HepG2 (cell line): Measurements from ENCODE around the gene CGREF1. TPM values are rescaled to one million over a fixed set of nuclear protein-coding genes. Genes with fewer than 3 reads are reported as not detected.

ENCODE experiments used
- DBP ChIP-seq: sonication (generic); formaldehyde crosslinking; IDR thresholded peaks from 2 replicates; pipeline ENCODE4 v1.4.0; 2020; ENCODE audit warnings: missing genetic modification reagents; ENCODE audit errors: not compliant biosample characterization
- DPF2 ChIP-seq: sonication (generic); formaldehyde crosslinking; IDR thresholded peaks from 2 replicates; pipeline ENCODE4 v1.4.0; 2020; ENCODE audit warnings: mild to moderate bottlenecking, low read depth, missing genetic modification reagents, borderline replicate concordance
- NFRKB ChIP-seq: fragments of 450-650 bp; IDR thresholded peaks from 2 replicates; pipeline ENCODE4 v1.6.1; 2017
- NPAS2 ChIP-seq: sonication (generic); formaldehyde crosslinking; IDR thresholded peaks from 2 replicates; pipeline ENCODE4 v1.8.0; 2022; ENCODE audit warnings: mild to moderate bottlenecking, missing genetic modification reagents, borderline replicate concordance
- PHB2 ChIP-seq: fragments of 450-650 bp; IDR thresholded peaks from 2 replicates; pipeline ENCODE4 v1.6.1; 2018; ENCODE audit not compliant: partially characterized antibody
- PHF20 ChIP-seq: sonication (generic); formaldehyde crosslinking; IDR thresholded peaks from 2 replicates; pipeline ENCODE4 v1.5.0; 2020; ENCODE audit warnings: mild to moderate bottlenecking, missing genetic modification reagents
- PLRG1 ChIP-seq: fragments of 450-650 bp; conservative IDR thresholded peaks from 2 replicates; pipeline ENCODE4 v1.6.1; 2016
- SALL2 ChIP-seq: sonication (generic); formaldehyde crosslinking; IDR thresholded peaks from 2 replicates; pipeline ENCODE4 v1.8.1; 2023; ENCODE audit warnings: mild to moderate bottlenecking, missing genetic modification reagents, inconsistent platforms
- SP2 ChIP-seq: sonication (generic); formaldehyde crosslinking; IDR thresholded peaks from 2 replicates; pipeline ENCODE4 v1.5.1; 2020; ENCODE audit warnings: mild to moderate bottlenecking, missing genetic modification reagents
- SP5 ChIP-seq: IDR thresholded peaks from 2 replicates; pipeline ENCODE4 v1.6.1; 2016; ENCODE audit warnings: low read depth, borderline replicate concordance
- polyA plus RNA-seq, 8 experiments: library from polyadenylated mRNA; depleted of rRNA in 3 of 8; stranded (reverse) in 7 of 8; unstranded in 1 of 8; fragments of >200 nt; fragmentation: Illumina TruSeq in 4 of 8; extraction: Trizol in 4 of 8; gene quantifications; 2 replicates each; pipeline versions ENCODE4 v1.2.1 to v1.2.3, GENCODE V29; 2011 to 2016; ENCODE audit warnings: low read depth in 4 of 8, missing spikeins in 1 of 8, mixed read lengths in 1 of 8; ENCODE audit not compliant: insufficient read depth in 1 of 8
- total RNA-seq, 5 experiments: library from RNA; depleted of rRNA; stranded (reverse); fragments of >200 nt; fragmentation: Illumina TruSeq; extraction: Trizol; gene quantifications; 2 replicates each; pipeline ENCODE4 v1.2.3, GENCODE V29; 2016; ENCODE audit warnings: low read depth in 1 of 5
- TF ChIP-seq, protein P1 (sequence below): sonication (generic); formaldehyde crosslinking; IDR thresholded peaks from 2 replicates; pipeline ENCODE4 v1.4.0; 2020; ENCODE audit warnings: missing genetic modification reagents, borderline replicate concordance
- TF ChIP-seq, protein P2 (sequence below): sonication (generic); formaldehyde crosslinking; IDR thresholded peaks from 2 replicates; pipeline ENCODE4 v1.4.0; 2020; ENCODE audit warnings: missing genetic modification reagents
- TF ChIP-seq, protein P3 (sequence below): sonication (generic); formaldehyde crosslinking; IDR thresholded peaks from 2 replicates; pipeline ENCODE4 v1.9.0; 2021; ENCODE audit warnings: missing genetic modification reagents, mild to moderate bottlenecking, borderline replicate concordance
- TF ChIP-seq, protein P4 (sequence below): sonication (generic); formaldehyde crosslinking; IDR thresholded peaks from 2 replicates; pipeline ENCODE4 v1.5.0; 2020; ENCODE audit warnings: mild to moderate bottlenecking, missing genetic modification reagents, borderline replicate concordance
- TF ChIP-seq, protein P5 (sequence below): sonication (generic); formaldehyde crosslinking; IDR thresholded peaks from 2 replicates; pipeline ENCODE4 v1.8.0; 2022; ENCODE audit warnings: mild to moderate bottlenecking, missing genetic modification reagents
- TF ChIP-seq, protein P6 (sequence below): sonication (generic); formaldehyde crosslinking; IDR thresholded peaks from 2 replicates; pipeline ENCODE4 v1.4.0; 2020; ENCODE audit warnings: missing genetic modification reagents, borderline replicate concordance

The CGREF1 gene
- total and polyA plus RNA-seq, 2 of the 13 experiments (the other 11 are each of a cell fraction or from before 2014, with no cell fraction given) = 13.9 to 23.4 TPM

GRCh38 chr2:27093430-27094352 is 25.2 kb downstream of the CGREF1 start (continued):
- TF ChIP-seq, protein P1, sequence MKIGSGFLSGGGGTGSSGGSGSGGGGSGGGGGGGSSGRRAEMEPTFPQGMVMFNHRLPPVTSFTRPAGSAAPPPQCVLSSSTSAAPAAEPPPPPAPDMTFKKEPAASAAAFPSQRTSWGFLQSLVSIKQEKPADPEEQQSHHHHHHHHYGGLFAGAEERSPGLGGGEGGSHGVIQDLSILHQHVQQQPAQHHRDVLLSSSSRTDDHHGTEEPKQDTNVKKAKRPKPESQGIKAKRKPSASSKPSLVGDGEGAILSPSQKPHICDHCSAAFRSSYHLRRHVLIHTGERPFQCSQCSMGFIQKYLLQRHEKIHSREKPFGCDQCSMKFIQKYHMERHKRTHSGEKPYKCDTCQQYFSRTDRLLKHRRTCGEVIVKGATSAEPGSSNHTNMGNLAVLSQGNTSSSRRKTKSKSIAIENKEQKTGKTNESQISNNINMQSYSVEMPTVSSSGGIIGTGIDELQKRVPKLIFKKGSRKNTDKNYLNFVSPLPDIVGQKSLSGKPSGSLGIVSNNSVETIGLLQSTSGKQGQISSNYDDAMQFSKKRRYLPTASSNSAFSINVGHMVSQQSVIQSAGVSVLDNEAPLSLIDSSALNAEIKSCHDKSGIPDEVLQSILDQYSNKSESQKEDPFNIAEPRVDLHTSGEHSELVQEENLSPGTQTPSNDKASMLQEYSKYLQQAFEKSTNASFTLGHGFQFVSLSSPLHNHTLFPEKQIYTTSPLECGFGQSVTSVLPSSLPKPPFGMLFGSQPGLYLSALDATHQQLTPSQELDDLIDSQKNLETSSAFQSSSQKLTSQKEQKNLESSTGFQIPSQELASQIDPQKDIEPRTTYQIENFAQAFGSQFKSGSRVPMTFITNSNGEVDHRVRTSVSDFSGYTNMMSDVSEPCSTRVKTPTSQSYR = peak; percentile 55; the same call in 1 of the 2 replicates
- TF ChIP-seq DPF2 (CRISPR knock-in tag) = peak; percentile 87
- no peak for TF ChIP-seq NFRKB
- TF ChIP-seq, protein P2, sequence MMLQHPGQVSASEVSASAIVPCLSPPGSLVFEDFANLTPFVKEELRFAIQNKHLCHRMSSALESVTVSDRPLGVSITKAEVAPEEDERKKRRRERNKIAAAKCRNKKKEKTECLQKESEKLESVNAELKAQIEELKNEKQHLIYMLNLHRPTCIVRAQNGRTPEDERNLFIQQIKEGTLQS (CRISPR knock-in tag) = no peak
- no peak; the same call in 1 of the 2 replicates for TF ChIP-seq PHF20 (CRISPR knock-in tag)
- TF ChIP-seq PLRG1 = no peak
- TF ChIP-seq, protein P3, sequence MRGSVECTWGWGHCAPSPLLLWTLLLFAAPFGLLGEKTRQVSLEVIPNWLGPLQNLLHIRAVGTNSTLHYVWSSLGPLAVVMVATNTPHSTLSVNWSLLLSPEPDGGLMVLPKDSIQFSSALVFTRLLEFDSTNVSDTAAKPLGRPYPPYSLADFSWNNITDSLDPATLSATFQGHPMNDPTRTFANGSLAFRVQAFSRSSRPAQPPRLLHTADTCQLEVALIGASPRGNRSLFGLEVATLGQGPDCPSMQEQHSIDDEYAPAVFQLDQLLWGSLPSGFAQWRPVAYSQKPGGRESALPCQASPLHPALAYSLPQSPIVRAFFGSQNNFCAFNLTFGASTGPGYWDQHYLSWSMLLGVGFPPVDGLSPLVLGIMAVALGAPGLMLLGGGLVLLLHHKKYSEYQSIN (CRISPR knock-in tag) = no peak
- no peak for TF ChIP-seq DBP
- TF ChIP-seq, protein P4, sequence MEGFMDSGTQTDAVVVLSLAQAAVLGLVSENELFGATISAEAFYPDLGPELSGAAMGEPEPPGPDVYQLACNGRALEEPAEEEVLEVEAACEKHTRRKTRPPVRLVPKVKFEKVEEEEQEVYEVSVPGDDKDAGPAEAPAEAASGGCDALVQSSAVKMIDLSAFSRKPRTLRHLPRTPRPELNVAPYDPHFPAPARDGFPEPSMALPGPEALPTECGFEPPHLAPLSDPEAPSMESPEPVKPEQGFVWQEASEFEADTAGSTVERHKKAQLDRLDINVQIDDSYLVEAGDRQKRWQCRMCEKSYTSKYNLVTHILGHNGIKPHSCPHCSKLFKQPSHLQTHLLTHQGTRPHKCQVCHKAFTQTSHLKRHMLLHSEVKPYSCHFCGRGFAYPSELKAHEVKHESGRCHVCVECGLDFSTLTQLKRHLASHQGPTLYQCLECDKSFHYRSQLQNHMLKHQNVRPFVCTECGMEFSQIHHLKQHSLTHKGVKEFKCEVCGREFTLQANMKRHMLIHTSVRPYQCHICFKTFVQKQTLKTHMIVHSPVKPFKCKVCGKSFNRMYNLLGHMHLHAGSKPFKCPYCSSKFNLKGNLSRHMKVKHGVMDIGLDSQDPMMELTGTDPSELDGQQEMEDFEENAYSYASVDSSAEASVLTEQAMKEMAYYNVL (CRISPR knock-in tag) = no peak; the same call in 1 of the 2 replicates
- no peak for TF ChIP-seq SP2
- TF ChIP-seq, protein P5, sequence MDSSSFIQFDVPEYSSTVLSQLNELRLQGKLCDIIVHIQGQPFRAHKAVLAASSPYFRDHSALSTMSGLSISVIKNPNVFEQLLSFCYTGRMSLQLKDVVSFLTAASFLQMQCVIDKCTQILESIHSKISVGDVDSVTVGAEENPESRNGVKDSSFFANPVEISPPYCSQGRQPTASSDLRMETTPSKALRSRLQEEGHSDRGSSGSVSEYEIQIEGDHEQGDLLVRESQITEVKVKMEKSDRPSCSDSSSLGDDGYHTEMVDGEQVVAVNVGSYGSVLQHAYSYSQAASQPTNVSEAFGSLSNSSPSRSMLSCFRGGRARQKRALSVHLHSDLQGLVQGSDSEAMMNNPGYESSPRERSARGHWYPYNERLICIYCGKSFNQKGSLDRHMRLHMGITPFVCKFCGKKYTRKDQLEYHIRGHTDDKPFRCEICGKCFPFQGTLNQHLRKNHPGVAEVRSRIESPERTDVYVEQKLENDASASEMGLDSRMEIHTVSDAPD (CRISPR knock-in tag) = peak; percentile 78; the same call in 1 of the 2 replicates
- TF ChIP-seq, protein P6, sequence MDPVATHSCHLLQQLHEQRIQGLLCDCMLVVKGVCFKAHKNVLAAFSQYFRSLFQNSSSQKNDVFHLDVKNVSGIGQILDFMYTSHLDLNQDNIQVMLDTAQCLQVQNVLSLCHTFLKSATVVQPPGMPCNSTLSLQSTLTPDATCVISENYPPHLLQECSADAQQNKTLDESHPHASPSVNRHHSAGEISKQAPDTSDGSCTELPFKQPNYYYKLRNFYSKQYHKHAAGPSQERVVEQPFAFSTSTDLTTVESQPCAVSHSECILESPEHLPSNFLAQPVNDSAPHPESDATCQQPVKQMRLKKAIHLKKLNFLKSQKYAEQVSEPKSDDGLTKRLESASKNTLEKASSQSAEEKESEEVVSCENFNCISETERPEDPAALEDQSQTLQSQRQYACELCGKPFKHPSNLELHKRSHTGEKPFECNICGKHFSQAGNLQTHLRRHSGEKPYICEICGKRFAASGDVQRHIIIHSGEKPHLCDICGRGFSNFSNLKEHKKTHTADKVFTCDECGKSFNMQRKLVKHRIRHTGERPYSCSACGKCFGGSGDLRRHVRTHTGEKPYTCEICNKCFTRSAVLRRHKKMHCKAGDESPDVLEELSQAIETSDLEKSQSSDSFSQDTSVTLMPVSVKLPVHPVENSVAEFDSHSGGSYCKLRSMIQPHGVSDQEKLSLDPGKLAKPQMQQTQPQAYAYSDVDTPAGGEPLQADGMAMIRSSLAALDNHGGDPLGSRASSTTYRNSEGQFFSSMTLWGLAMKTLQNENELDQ (CRISPR knock-in tag) = no peak
- TF ChIP-seq SP5 (CRISPR knock-in tag) = peak; percentile 71
- no peak for TF ChIP-seq PHB2
- peak; percentile 40; the same call in 1 of the 2 replicates for TF ChIP-seq SALL2 (CRISPR knock-in tag)
- TF ChIP-seq NPAS2 (CRISPR knock-in tag) = no peak
